Measurements from ENCODE around the gene TEKT3.

The TEKT3 gene

DNA sequence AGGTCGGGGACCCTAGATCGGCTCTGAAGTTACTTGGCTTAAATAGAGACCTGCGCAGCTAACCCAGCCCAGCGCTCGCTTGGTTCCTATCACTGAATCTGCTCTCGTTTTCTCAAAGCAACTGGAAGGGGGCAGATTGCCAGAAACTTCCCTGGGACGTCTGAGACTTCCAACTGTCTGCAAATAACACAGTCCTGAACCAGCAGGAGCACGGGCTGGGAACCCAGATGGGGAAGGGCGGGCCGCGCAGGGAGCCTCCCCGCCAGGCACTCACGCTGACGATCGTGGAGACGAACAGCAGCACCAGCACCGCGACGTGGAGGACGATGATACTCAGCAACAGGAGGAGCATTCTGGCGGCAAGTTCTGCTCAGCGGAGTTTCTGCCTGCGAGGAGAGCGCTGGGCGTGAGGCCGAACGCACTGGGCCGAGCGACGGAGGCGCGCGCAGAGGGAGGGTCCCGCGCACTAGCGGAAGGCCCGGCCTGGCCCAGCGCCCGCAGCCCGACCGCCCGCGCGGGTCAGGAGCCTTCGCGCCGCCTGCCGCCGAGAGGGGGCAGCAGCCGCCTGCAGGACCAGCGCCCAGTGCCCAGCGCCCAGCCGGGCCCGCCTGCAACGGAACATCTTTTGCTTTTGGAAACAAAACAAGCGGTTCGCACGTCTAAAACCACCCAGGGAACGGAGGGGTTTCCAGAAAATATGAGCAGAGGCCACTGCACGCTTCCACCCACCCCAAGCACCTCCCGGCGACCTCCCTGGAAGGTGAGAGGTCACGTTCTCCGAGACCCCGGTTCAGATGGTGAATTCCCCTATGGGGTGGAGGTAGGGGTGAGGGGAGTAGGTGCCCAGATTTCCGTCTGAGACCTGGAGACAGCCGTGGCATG, 80.8 kb downstream of the TEKT3 start:
- Histone ChIP-seq H3K9me3 (ENCODE audit: control insufficient read depth, insufficient read depth, low read depth, low read length) (no peaks in the 10 kb centered on the region), H3K9ac (ENCODE audit: low read length) (peak overlapping the region; percentile 90), H3K4me1 (ENCODE audit: control insufficient read depth, insufficient read depth, low read length) (peaks cover 11% of the 10 kb centered on the region; the same call in 1 of the 2 replicates), H3K36me3 (ENCODE audit: control insufficient read depth, insufficient read depth, low read length) (no peaks in the 10 kb centered on the region; the same call in 1 of the 2 replicates), H3K27me3 (ENCODE audit: control insufficient read depth, insufficient read depth, low read length) (peaks cover 86% of the 10 kb centered on the region), H3K27ac (ENCODE audit: low read depth, low read length) (no peak overlapping the region), H3K4me3 (ENCODE audit: low read depth, low read length) (peak overlapping the region; percentile 97)

DNA sequence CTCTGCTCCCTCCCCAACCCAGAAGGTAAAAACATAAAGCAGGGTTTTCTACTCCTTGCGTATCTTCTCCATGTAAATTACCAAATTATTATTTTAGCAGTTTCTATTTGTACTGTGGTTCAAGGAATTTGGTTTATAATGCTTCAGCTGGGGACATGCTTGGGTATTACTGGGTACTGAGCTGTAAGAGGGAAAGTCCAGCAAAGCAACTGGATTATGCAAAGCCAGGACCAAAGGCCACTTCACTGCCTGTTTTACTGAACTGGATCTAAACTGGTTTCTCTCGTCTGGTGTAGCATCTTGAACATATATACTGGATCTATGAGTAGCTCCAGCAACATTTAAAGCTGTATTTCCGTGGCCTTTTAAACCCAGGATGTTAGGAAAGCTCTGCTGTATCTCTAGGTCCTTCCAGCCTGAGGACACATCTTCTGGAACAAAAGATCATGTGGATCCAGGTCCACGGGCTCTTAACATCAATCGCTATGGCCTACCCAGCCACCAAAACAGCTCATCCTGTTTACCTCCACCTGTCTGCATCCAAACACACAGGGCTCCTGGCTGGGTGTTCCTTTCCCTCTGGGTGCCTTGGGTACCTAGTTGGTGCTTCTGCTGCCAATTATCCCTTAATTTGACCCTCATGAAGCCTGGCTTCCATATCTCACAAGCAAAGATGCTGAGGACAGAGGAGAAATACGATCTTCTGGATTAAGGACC, 83.4 kb downstream of the TEKT3 start:
- Histone ChIP-seq H3K4me3 (ENCODE audit: low read depth, low read length) (peak overlapping the region; percentile 23; the same call in 1 of the 2 replicates), H3K27ac (ENCODE audit: low read depth, low read length) (no peak overlapping the region), H3K9ac (ENCODE audit: low read length) (no peak overlapping the region), H3K36me3 (ENCODE audit: control insufficient read depth, insufficient read depth, low read length) (no peaks in the 10 kb centered on the region; the same call in 1 of the 2 replicates), H3K27me3 (ENCODE audit: control insufficient read depth, insufficient read depth, low read length) (peaks cover 60% of the 10 kb centered on the region), H3K9me3 (ENCODE audit: control insufficient read depth, insufficient read depth, low read depth, low read length) (no peaks in the 10 kb centered on the region), H3K4me1 (ENCODE audit: control insufficient read depth, insufficient read depth, low read length) (peaks cover 8% of the 10 kb centered on the region; the same call in 1 of the 2 replicates)

DNA sequence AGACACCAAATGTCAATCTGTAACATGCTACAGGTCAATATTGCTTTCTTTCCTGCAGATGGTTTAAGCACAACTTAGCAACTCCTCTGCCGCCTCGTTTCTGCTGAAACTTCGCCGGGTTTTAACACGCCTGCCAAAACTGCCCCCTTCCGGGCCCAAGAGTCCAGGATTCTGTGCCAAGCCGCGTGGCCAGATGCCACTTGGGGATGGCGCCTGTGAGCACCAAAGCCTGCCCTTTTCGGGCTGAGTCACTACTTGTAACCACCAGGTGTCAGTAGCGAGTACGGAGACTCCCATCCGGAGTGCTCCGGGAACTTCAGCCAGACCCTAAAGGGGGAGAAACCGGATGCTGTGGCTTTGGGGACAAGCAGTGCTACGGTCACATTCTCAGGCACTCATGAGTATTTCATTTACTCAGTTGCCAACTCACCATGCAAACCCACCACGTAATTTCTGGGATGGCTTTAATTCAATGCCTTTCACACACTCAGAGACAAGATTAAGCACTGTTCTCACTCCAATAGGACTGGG, 84.1 kb downstream of the TEKT3 start:
- Histone ChIP-seq H3K36me3 (ENCODE audit: control insufficient read depth, insufficient read depth, low read length) (no peaks in the 10 kb centered on the region; the same call in 1 of the 2 replicates), H3K27ac (ENCODE audit: low read depth, low read length) (no peak overlapping the region), H3K27me3 (ENCODE audit: control insufficient read depth, insufficient read depth, low read length) (peaks cover 53% of the 10 kb centered on the region), H3K4me3 (ENCODE audit: low read depth, low read length) (peak overlapping the region; percentile 23; the same call in 1 of the 2 replicates), H3K4me1 (ENCODE audit: control insufficient read depth, insufficient read depth, low read length) (peaks cover 8% of the 10 kb centered on the region; the same call in 1 of the 2 replicates), H3K9ac (ENCODE audit: low read length) (peak overlapping the region; percentile 14), H3K9me3 (ENCODE audit: control insufficient read depth, insufficient read depth, low read depth, low read length) (no peaks in the 10 kb centered on the region)

DNA sequence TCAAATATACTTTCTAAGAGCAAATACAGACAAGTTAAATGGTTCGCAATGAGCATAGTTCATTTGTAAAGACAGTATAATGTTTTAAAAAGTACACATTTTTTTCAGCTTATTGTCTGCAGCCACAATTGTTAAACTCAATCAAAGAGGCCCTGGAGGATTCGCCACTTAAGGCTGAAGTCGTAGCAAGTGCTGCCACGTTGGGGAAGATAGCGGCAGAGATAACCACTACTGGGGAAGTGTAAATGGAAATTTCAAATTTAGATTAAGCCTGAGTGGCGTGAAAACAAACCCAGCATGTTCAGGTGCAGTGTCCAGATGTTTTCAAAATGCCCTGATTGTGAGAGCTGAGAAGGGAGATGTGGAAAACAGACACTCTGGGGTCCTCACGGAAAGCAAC, 84.7 kb downstream of the TEKT3 start:
- Histone ChIP-seq H3K9ac (ENCODE audit: low read length) (no peak overlapping the region), H3K4me1 (ENCODE audit: control insufficient read depth, insufficient read depth, low read length) (peaks cover 7% of the 10 kb centered on the region; the same call in 1 of the 2 replicates), H3K4me3 (ENCODE audit: low read depth, low read length) (no peak overlapping the region), H3K27me3 (ENCODE audit: control insufficient read depth, insufficient read depth, low read length) (peaks cover 47% of the 10 kb centered on the region), H3K36me3 (ENCODE audit: control insufficient read depth, insufficient read depth, low read length) (no peaks in the 10 kb centered on the region; the same call in 1 of the 2 replicates), H3K27ac (ENCODE audit: low read depth, low read length) (no peak overlapping the region), H3K9me3 (ENCODE audit: control insufficient read depth, insufficient read depth, low read depth, low read length) (no peaks in the 10 kb centered on the region)

DNA sequence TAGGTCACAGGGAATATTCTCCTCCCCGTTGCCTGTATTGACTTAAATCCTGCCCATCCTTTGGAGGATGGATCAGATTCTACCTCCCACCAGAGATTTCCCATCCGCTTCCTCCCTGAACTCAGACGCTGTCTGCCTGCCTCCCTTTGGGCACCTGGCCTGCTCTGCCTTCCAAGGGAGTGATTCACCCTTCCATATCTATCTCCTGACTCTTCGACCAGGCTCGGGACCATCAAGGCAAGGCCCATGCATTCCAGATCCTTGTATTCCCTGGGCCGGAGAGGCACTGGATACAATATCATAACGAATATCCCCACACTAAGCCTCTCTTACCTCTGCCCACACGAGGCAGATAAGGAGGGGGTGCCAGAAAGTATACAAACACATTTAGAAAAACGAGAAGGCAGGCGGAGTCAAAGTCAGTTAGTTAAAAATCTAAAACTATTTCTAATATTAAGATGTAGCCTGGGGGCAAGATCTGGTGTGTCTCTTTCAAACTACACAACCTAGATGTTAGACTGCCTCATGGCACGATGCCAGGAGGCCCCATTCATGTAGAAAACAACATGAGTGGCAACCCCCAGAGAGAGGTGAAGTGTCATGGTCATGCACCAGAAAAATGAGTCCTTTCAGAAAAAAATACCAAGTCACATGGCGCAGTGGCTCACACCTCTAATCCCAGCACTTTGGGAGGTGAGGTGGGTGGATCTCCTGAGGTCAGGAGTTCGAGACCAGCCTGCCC, 85.5 kb downstream of the TEKT3 start:
- Histone ChIP-seq H3K4me3 (ENCODE audit: low read depth, low read length) (no peak overlapping the region), H3K9me3 (ENCODE audit: control insufficient read depth, insufficient read depth, low read depth, low read length) (no peaks in the 10 kb centered on the region), H3K36me3 (ENCODE audit: control insufficient read depth, insufficient read depth, low read length) (no peaks in the 10 kb centered on the region; the same call in 1 of the 2 replicates), H3K27me3 (ENCODE audit: control insufficient read depth, insufficient read depth, low read length) (peaks cover 39% of the 10 kb centered on the region), H3K4me1 (ENCODE audit: control insufficient read depth, insufficient read depth, low read length) (peaks cover 4% of the 10 kb centered on the region; the same call in 1 of the 2 replicates), H3K9ac (ENCODE audit: low read length) (no peak overlapping the region), H3K27ac (ENCODE audit: low read depth, low read length) (no peak overlapping the region)

Data from HUES6 (cell line).